GM12878 (cell line): ENCODE results near the gene PRKCB. TPM values are rescaled to one million over a fixed set of nuclear protein-coding genes. Genes with fewer than 3 reads are reported as not detected.

Experiments
- ATAC-seq: fragments of 200-7000 bp; cut with Tn5 transposase; 3 replicates; pipeline ENCODE4 v1.9.1; 2020; ENCODE audit warnings: mild to moderate bottlenecking, moderate library complexity
- BruUV-seq: library from RNA; stranded (reverse); fragments of 400-500 nt; replicated peaks from 2 replicates; lab custom pipeline; 2021; lab: Mats Ljungman, UMichigan
- CTCF ChIA-PET: fragments of 300-600 bp; sonication (Branson Sonifier 250); formaldehyde crosslinking; extraction: SDS; loops from one replicate; lab custom pipeline; 2021; ENCODE audit warnings: inconsistent platforms; lab: Yijun Ruan, JAX
- POLR2A ChIA-PET: fragments of 350-600 bp; formaldehyde crosslinking; extraction: SDS; loops from one replicate; lab custom pipeline; 2021; ENCODE audit warnings: inconsistent platforms; lab: Charles Lee
- RAD21 ChIA-PET: fragments of 300-600 bp; sonication (Branson Sonifier 250); formaldehyde crosslinking; loops from one replicate; lab custom pipeline; 2023; ENCODE audit warnings: antibody characterized with exemption; ENCODE audit not compliant: unreplicated experiment; lab: Charles Lee
- SMC1A ChIA-PET: fragments of 300-600 bp; sonication (Branson Sonifier 250); formaldehyde crosslinking; loops from one replicate; lab custom pipeline; 2023; ENCODE audit not compliant: unreplicated experiment, uncharacterized antibody; lab: Charles Lee
- DNase-seq: peaks from one replicate; pipeline ENCODE4 v3.0.0-alpha.2; 2011; ENCODE audit warnings: low read depth, low spot score
- FAIRE-seq: peaks from 3 replicates; lab custom pipeline; 2011; peaks lifted over from hg19 to GRCh38; lab: Jason Lieb, UNC
- H2AFZ ChIP-seq: 2 replicates; pipeline ENCODE4 v1.6.0; 2011; ENCODE audit warnings: low read depth, low read length, control low read depth; ENCODE audit not compliant: control insufficient read depth
- H3K27ac ChIP-seq: 2 replicates; pipeline ENCODE4 v1.5.1; 2011; ENCODE audit warnings: control low read depth; ENCODE audit not compliant: control insufficient read depth, insufficient read depth
- H3K27me3 ChIP-seq, 2 experiments: replicated peaks in 1 of 2; 2 replicates each; pipeline versions ENCODE4 v1.6.0 to v1.6.1; 2011; ENCODE audit warnings: low read length in 1 of 2; ENCODE audit not compliant: control insufficient read depth in 2 of 2, insufficient read depth in 2 of 2
- H3K36me3 ChIP-seq, 2 experiments: 2 replicates each; pipeline ENCODE4 v1.5.1; 2011; ENCODE audit warnings: low read length in 1 of 2; ENCODE audit not compliant: control insufficient read depth in 2 of 2, insufficient read depth in 2 of 2
- H3K4me1 ChIP-seq: 2 replicates; pipeline ENCODE4 v1.6.1; 2011; ENCODE audit warnings: mild to moderate bottlenecking, low read length, moderate library complexity, mixed read lengths; ENCODE audit not compliant: control insufficient read depth, insufficient read depth
- H3K4me2 ChIP-seq: 2 replicates; pipeline ENCODE4 v1.6.0; 2011; ENCODE audit warnings: control low read depth; ENCODE audit not compliant: control insufficient read depth, insufficient read depth
- H3K4me3 ChIP-seq: fragments of 200-600 bp; sonication (generic); 2 replicates; pipeline ENCODE4 v1.5.1; 2016
- H3K79me2 ChIP-seq: 2 replicates; pipeline ENCODE4 v1.6.0; 2011; ENCODE audit warnings: low read length; ENCODE audit not compliant: control insufficient read depth, insufficient read depth
- H3K9ac ChIP-seq: 2 replicates; pipeline ENCODE4 v1.8.0; 2011; ENCODE audit warnings: low read length, control low read depth, mixed read lengths; ENCODE audit not compliant: control insufficient read depth, insufficient read depth
- H3K9me3 ChIP-seq: replicated peaks from 3 replicates; pipeline ENCODE4 v1.5.1; 2011; ENCODE audit warnings: mild to moderate bottlenecking, low read length; ENCODE audit not compliant: control insufficient read depth, insufficient read depth
- H4K20me1 ChIP-seq: 2 replicates; pipeline ENCODE4 v1.6.0; 2011; ENCODE audit not compliant: control insufficient read depth, insufficient read depth
- BCL11A ChIP-seq: IDR thresholded peaks from 2 replicates; pipeline ENCODE4 v1.6.1; 2011; ENCODE audit warnings: low read depth, low read length
- CREB1 ChIP-seq: IDR thresholded peaks from 2 replicates; pipeline ENCODE4 v1.6.1; 2012; ENCODE audit warnings: low read depth, mild to moderate bottlenecking, inconsistent platforms
- EP300 ChIP-seq, 2 experiments: fragments of 150-350 bp in 1 of 2; IDR thresholded peaks; 2 replicates each; pipeline ENCODE4 v1.6.1; 2011 to 2012; ENCODE audit warnings: low read depth in 2 of 2, low read length in 2 of 2, borderline replicate concordance in 1 of 2, improper control_type of control experiment in 1 of 2, inconsistent platforms in 1 of 2; ENCODE audit not compliant: control insufficient read depth in 1 of 2
- IRF5 ChIP-seq: fragments of 450-650 bp; IDR thresholded peaks from 2 replicates; pipeline ENCODE4 v1.6.1; 2017; ENCODE audit warnings: borderline replicate concordance
- MEF2A ChIP-seq: IDR thresholded peaks from 2 replicates; pipeline ENCODE4 v1.6.1; 2011; ENCODE audit warnings: low read depth, mild to moderate bottlenecking, low read length, moderate library complexity; ENCODE audit not compliant: insufficient read depth
- MXI1 ChIP-seq: fragments of 150-350 bp; IDR thresholded peaks from 2 replicates; pipeline ENCODE4 v1.6.1; 2011; ENCODE audit warnings: low read depth, mild to moderate bottlenecking, inconsistent platforms, low read length, improper control_type of control experiment
- NFYA ChIP-seq: IDR thresholded peaks from 2 replicates; pipeline ENCODE4 v1.6.1; 2011; ENCODE audit warnings: low read depth, mild to moderate bottlenecking, low read length, improper control_type of control experiment, borderline replicate concordance
- NR2F1 ChIP-seq: fragments of 450-650 bp; conservative IDR thresholded peaks from 2 replicates; pipeline ENCODE4 v1.6.1; 2017; ENCODE audit warnings: mild to moderate bottlenecking
- PAX5 ChIP-seq: IDR thresholded peaks from 2 replicates; pipeline ENCODE4 v1.6.1; 2011; ENCODE audit warnings: low read depth, low read length, borderline replicate concordance
- PKNOX1 ChIP-seq: fragments of 450-650 bp; IDR thresholded peaks from 2 replicates; pipeline ENCODE4 v1.6.1; 2016; ENCODE audit warnings: mild to moderate bottlenecking
- RUNX3 ChIP-seq: IDR thresholded peaks from 2 replicates; pipeline ENCODE4 v1.6.1; 2012; ENCODE audit warnings: low read length, inconsistent platforms
- SIX5 ChIP-seq: IDR thresholded peaks from 2 replicates; pipeline ENCODE4 v1.6.1; 2011; ENCODE audit warnings: mild to moderate bottlenecking, low read depth, low read length, moderate library complexity; ENCODE audit not compliant: severe bottlenecking
- TBL1XR1 ChIP-seq: IDR thresholded peaks from 2 replicates; pipeline ENCODE4 v1.6.1; 2012; ENCODE audit warnings: low read depth, low read length, improper control_type of control experiment
- WRNIP1 ChIP-seq: IDR thresholded peaks from 2 replicates; pipeline ENCODE4 v1.6.1; 2011; ENCODE audit warnings: low read depth, low read length, improper control_type of control experiment, borderline replicate concordance
- YBX1 ChIP-seq: fragments of 450-650 bp; IDR thresholded peaks from 2 replicates; pipeline ENCODE4 v1.6.1; 2016; ENCODE audit warnings: antibody characterized with exemption
- ZBED1 ChIP-seq: IDR thresholded peaks from 2 replicates; pipeline ENCODE4 v1.6.1; 2016; ENCODE audit warnings: borderline replicate concordance
- WGBS: methylation state at CpG from one replicate; pipeline ENCODE4 v1.1.6; 2016; ENCODE audit warnings: low lambda C conversion rate; ENCODE audit not compliant: insufficient replicate concordance, insufficient coverage; ENCODE audit errors: missing lambda C conversion rate; 5-methylcytosine and 5-hydroxymethylcytosine counted together
- in situ Hi-C: fragments of 300-500 bp; cut with MboI; formaldehyde crosslinking; loops from 9 replicates; pipeline ENCODE4 v1.14.3; 2018; ENCODE audit warnings: mixed read lengths
- intact Hi-C: fragments of 100-400 bp; cut with micrococcal nuclease; formaldehyde crosslinking; loops from one replicate; pipeline ENCODE4 v1.14.2; 2022; ENCODE audit not compliant: unreplicated experiment
- polyA plus RNA-seq, 11 experiments: library from polyadenylated mRNA; depleted of rRNA in 4 of 11; unstranded in 6 of 11; stranded (reverse) in 5 of 11; fragments of >200 nt; fragmentation: Nextera tagmentation in 4 of 11; fragmentation: Illumina TruSeq in 1 of 11; extraction: Ambion mirVana in 4 of 11; extraction: Trizol in 1 of 11; gene quantifications; 1 replicate in 1 of 11; 2 replicates in 10 of 11; pipeline versions ENCODE4 v1.2.1 to v1.2.3, GENCODE V29; 2011 to 2016; ENCODE audit warnings: inconsistent platforms in 2 of 11, missing spikeins in 2 of 11, low read depth in 1 of 11
- total RNA-seq, 4 experiments: library from RNA; depleted of rRNA in 3 of 4; stranded (reverse); fragments of >200 nt in 3 of 4; fragmentation: Illumina TruSeq in 1 of 4; extraction: Trizol in 1 of 4; gene quantifications; 2 replicates each; pipeline versions ENCODE4 v1.2.1 to v1.2.3, GENCODE V29; 2013 to 2021

Gene PRKCB
- total and polyA plus RNA-seq, 10 of the 15 experiments (the other 5 are each of a cell fraction or from before 2014, with no cell fraction given), result 21.4 to 158 (median 97.3) TPM

- TF ChIP-seq NFYA, result no peak
- ChIA-PET POLR2A (no interaction called here), SMC1A (interaction anchor here (0.8 kb wide), 1 partner anchor 23 kb away, joined by 3 read pairs; no protein-coding TSS in a partner anchor), CTCF (no interaction called here), RAD21 (no interaction called here)
- FAIRE-seq (no peak), ATAC-seq (no peak), DNase-seq (no peak)
- no peak overlapping the region for H2AFZ ChIP-seq
- H3K79me2 ChIP-seq, result peaks cover 6% of the 10 kb centered on the region
- no peaks in the 10 kb centered on the region for H4K20me1 ChIP-seq
- H3K27ac ChIP-seq, result no peak overlapping the region
- no peaks in the 10 kb centered on the region for H3K9me3 ChIP-seq
- in situ Hi-C loops (no loop called here), intact Hi-C loops (no loop called here)
- H3K36me3 ChIP-seq, result peaks cover 0 to 10% of the 10 kb centered on the region in 2 experiments
- peaks cover 15% of the 10 kb centered on the region for H3K4me1 ChIP-seq
- no peak overlapping the region for H3K9ac ChIP-seq
- H3K4me3 ChIP-seq, result no peak overlapping the region
- WGBS, result 22% methylated on average over 2 of the region's 2 CpGs
- no peak overlapping the region for H3K4me2 ChIP-seq
- no peaks in the 10 kb centered on the region for H3K27me3 ChIP-seq
- BruUV-seq, result no TSS peak
Observed at GRCh38 chr16:23986455-23986854, 150.7 kb downstream of the PRKCB start.

GRCh38 chr16:23987443-23987842 is 151.7 kb downstream of the PRKCB start:
- no peak overlapping the region for H3K4me3 ChIP-seq
- H3K9ac ChIP-seq, result no peak overlapping the region
- peak; percentile 76 for DNase-seq
- H3K4me2 ChIP-seq, result peak overlapping the region; percentile 50
- no peak overlapping the region for H3K27ac ChIP-seq
- peak; percentile 92 for FAIRE-seq
- WGBS, result 0% methylated on average over 2 of the region's 2 CpGs
- no peaks in the 10 kb centered on the region for H3K27me3 ChIP-seq
- intact Hi-C loops (no loop called here), in situ Hi-C loops (no loop called here)
- no peaks in the 10 kb centered on the region for H4K20me1 ChIP-seq
- peaks cover 0 to 10% of the 10 kb centered on the region in 2 experiments for H3K36me3 ChIP-seq
- H2AFZ ChIP-seq, result no peak overlapping the region
- BruUV-seq, result no TSS peak
- H3K4me1 ChIP-seq, result peaks cover 15% of the 10 kb centered on the region
- ChIA-PET SMC1A (interaction anchor here (0.7 to 1.5 kb wide), 7 partner anchors 18 to 184 kb away, joined by 3 to 5 read pairs (median 3); no protein-coding TSS in a partner anchor), POLR2A (interaction anchor here (1.0 kb wide), 1 partner anchor 11 kb away, joined by 3 read pairs; no protein-coding TSS in a partner anchor), RAD21 (interaction anchor here (0.8 to 1.5 kb wide), 4 partner anchors 23 to 183 kb away, joined by 3 to 6 read pairs (median 4); no protein-coding TSS in a partner anchor), CTCF (interaction anchor here (0.7 to 2.2 kb wide), 2 partner anchors 22 to 184 kb away, joined by 3 to 7 read pairs; no protein-coding TSS in a partner anchor)
- ATAC-seq, result peak; percentile 99
- peaks cover 6% of the 10 kb centered on the region for H3K79me2 ChIP-seq
- no peaks in the 10 kb centered on the region for H3K9me3 ChIP-seq
- TF ChIP-seq EP300 (IDR thresholded peaks at IDR 0.05; ENCODE audit: borderline replicate concordance in 1 of 2, control insufficient read depth in 1 of 2, low read depth in 2 of 2, low read length in 2 of 2) (peak in 1 of 2 experiments; percentile 47; a peak in 2 of 4 replicates), PAX5 (no peak), CREB1 (0 out of 2 replicates have a peak, but pooled peaks have one; percentile 23), MEF2A (peak; percentile 73; the same call in 1 of the 2 replicates), MXI1 (0 out of 2 replicates have a peak, but pooled peaks have one; percentile 59), TBL1XR1 (peak; percentile 41; the same call in 1 of the 2 replicates), IRF5 (no peak), PKNOX1 (peak; percentile 80), BCL11A (no peak), ZBED1 (0 out of 2 replicates have a peak, but pooled peaks have one; percentile 24), NR2F1 (no peak), YBX1 (no peak), SIX5 (no peak), WRNIP1 (no peak), RUNX3 (peak; percentile 85)
